ENCODE data around the gene SNTG2.

- TF ChIP-seq CTCF (IDR thresholded peaks at IDR 0.05) (no peak), POLR2A (IDR thresholded peaks at IDR 0.05) (no peak), POLR2AphosphoS5 (IDR thresholded peaks at IDR 0.05) (no peak), EP300 (IDR thresholded peaks at IDR 0.05) (no peak)
Observed at GRCh38 chr2:985317-985898, 34.8 kb downstream of the SNTG2 start.
